K562 (cell line): Measurements from ENCODE around the gene IGF2R. TPM values are rescaled to one million over a fixed set of nuclear protein-coding genes. Genes with fewer than 3 reads are reported as not detected.

ENCODE experiments used
- ATAC-seq: fragments of 200-7000 bp; cut with Tn5 transposase; 3 replicates; pipeline ENCODE4 v1.9.1; 2020; ENCODE audit warnings: moderate library complexity
- BruUV-seq: library from RNA; stranded (reverse); fragments of 400-500 nt; replicated peaks from 2 replicates; lab custom pipeline; 2021; lab: Mats Ljungman, UMichigan
- CTCF ChIA-PET: fragments of 300-600 bp; formaldehyde crosslinking; extraction: SDS; loops from one replicate; lab custom pipeline; 2021; ENCODE audit warnings: low intra/inter-chr PET ratio; lab: Yijun Ruan, JAX
- POLR2A ChIA-PET: fragments of 300-600, 350-650 bp; sonication (Branson Sonifier 250); formaldehyde crosslinking; extraction: SDS; loops from one replicate; lab custom pipeline; 2021; ENCODE audit warnings: antibody characterized with exemption, inconsistent platforms; lab: Yijun Ruan, JAX
- DNase-seq, 4 experiments: peaks; one replicate each; pipeline versions ENCODE4 v3.0.0 to v3.0.0-alpha.2; 2011 to 2018; ENCODE audit warnings: low spot score in 3 of 4, mixed read lengths in 3 of 4; ENCODE audit errors: extremely low read depth in 1 of 4
- FAIRE-seq: peaks from 2 replicates; lab custom pipeline; 2011; peaks lifted over from hg19 to GRCh38; lab: Jason Lieb, UNC
- H2AFZ ChIP-seq: 2 replicates; pipeline ENCODE4 v1.6.0; 2011; ENCODE audit warnings: low read depth, low read length, control low read depth, inconsistent platforms
- H3K27ac ChIP-seq: fragments of 200-600 bp; 3 replicates; pipeline ENCODE4 v1.8.0; 2011; ENCODE audit warnings: low read depth, mild to moderate bottlenecking, control low read depth, inconsistent platforms, low read length, moderate library complexity, mixed read lengths; ENCODE audit errors: extremely low read depth
- H3K27me3 ChIP-seq, 2 experiments: fragments of 300-600 bp in 1 of 2; 2 replicates in 1 of 2; 3 replicates in 1 of 2; pipeline versions ENCODE4 v1.6.0 to v1.8.0; 2011; ENCODE audit warnings: inconsistent platforms in 2 of 2, low read length in 2 of 2, mild to moderate bottlenecking in 1 of 2, mixed read lengths in 1 of 2, moderate library complexity in 1 of 2; ENCODE audit not compliant: control insufficient read depth in 2 of 2, insufficient read depth in 2 of 2
- H3K36me3 ChIP-seq: fragments of 300-600 bp; 3 replicates; pipeline ENCODE4 v1.8.0; 2011; ENCODE audit warnings: mild to moderate bottlenecking, low read length, inconsistent platforms; ENCODE audit not compliant: control insufficient read depth, insufficient read depth
- H3K4me1 ChIP-seq, 2 experiments: fragments of 200-600 bp in 1 of 2; replicated peaks in 1 of 2; 2 replicates in 1 of 2; 3 replicates in 1 of 2; pipeline versions ENCODE4 v1.5.1 to v1.8.0; 2011; ENCODE audit warnings: inconsistent platforms in 2 of 2, low read length in 2 of 2, mild to moderate bottlenecking in 1 of 2, mixed read lengths in 1 of 2, moderate library complexity in 1 of 2; ENCODE audit not compliant: control insufficient read depth in 2 of 2, insufficient read depth in 2 of 2
- H3K4me2 ChIP-seq: 2 replicates; pipeline ENCODE4 v1.6.1; 2011; ENCODE audit warnings: low read length, control low read depth, inconsistent platforms, mixed read lengths; ENCODE audit not compliant: insufficient read depth
- H3K4me3 ChIP-seq: fragments of 200-600 bp; sonication (generic), shearing (Covaris generic); 2 replicates; pipeline ENCODE4 v1.5.1; 2016; ENCODE audit warnings: control low read depth, inconsistent platforms
- H3K79me2 ChIP-seq: fragments of 200-600 bp; 3 replicates; pipeline ENCODE4 v1.8.0; 2011; ENCODE audit warnings: low read length, inconsistent platforms; ENCODE audit not compliant: control insufficient read depth, insufficient read depth
- H3K9ac ChIP-seq, 2 experiments: 2 replicates each; pipeline versions ENCODE4 v1.6.0 to v1.6.1; 2011; ENCODE audit warnings: low read depth in 2 of 2, low read length in 2 of 2, control low read depth in 1 of 2, inconsistent platforms in 1 of 2, mild to moderate bottlenecking in 1 of 2, mixed read lengths in 1 of 2; ENCODE audit not compliant: insufficient read depth in 1 of 2
- H3K9me1 ChIP-seq: one replicate; pipeline ENCODE4 v1.6.0; 2011; ENCODE audit warnings: inconsistent platforms, mild to moderate bottlenecking, low read length, moderate library complexity; ENCODE audit not compliant: control insufficient read depth, insufficient read depth
- H3K9me3 ChIP-seq: replicated peaks from 2 replicates; pipeline ENCODE4 v1.5.1; 2011; ENCODE audit warnings: low read depth, low read length, inconsistent platforms; ENCODE audit not compliant: control insufficient read depth, insufficient read depth
- H4K20me1 ChIP-seq: replicated peaks from 2 replicates; pipeline ENCODE4 v1.6.1; 2011; ENCODE audit warnings: low read length, inconsistent platforms, mixed read lengths; ENCODE audit not compliant: control insufficient read depth, insufficient read depth
- ARID3A ChIP-seq: IDR thresholded peaks from 2 replicates; pipeline ENCODE4 v1.6.1; 2012; ENCODE audit warnings: low read depth, low read length, improper control_type of control experiment, borderline replicate concordance
- BACH1 ChIP-seq: fragments of 200-800 bp; sonication (Bioruptor generic); IDR thresholded peaks from 2 replicates; pipeline ENCODE4 v1.6.1; 2016; ENCODE audit warnings: missing genetic modification characterization, missing compliant biosample characterization
- BRCA1 ChIP-seq, 2 experiments: fragments of 450-650 bp in 1 of 2; sonication (generic) in 1 of 2; formaldehyde crosslinking in 1 of 2; IDR thresholded peaks; 2 replicates each; pipeline versions ENCODE4 v1.5.0 to v1.6.1; 2017 to 2020; ENCODE audit warnings: mild to moderate bottlenecking in 1 of 2, missing genetic modification reagents in 1 of 2
- DACH1 ChIP-seq: fragments of 450-650 bp; IDR thresholded peaks from 2 replicates; pipeline ENCODE4 v1.6.1; 2018; ENCODE audit not compliant: partially characterized antibody
- FOXA1 ChIP-seq: fragments of 450-650 bp; IDR thresholded peaks from 2 replicates; pipeline ENCODE4 v1.6.1; 2016; ENCODE audit warnings: mild to moderate bottlenecking, borderline replicate concordance
- FOXA3 ChIP-seq, 2 experiments: fragments of 450-650 bp in 1 of 2; sonication (generic) in 1 of 2; formaldehyde crosslinking; IDR thresholded peaks in 1 of 2; conservative IDR thresholded peaks in 1 of 2; 2 replicates each; pipeline versions ENCODE4 v1.4.0 to v1.8.0; 2020 to 2022; ENCODE audit warnings: mild to moderate bottlenecking in 2 of 2, missing genetic modification reagents in 1 of 2
- L3MBTL2 ChIP-seq: fragments of 450-650 bp; IDR thresholded peaks from 2 replicates; pipeline ENCODE4 v1.6.1; 2016; ENCODE audit warnings: mild to moderate bottlenecking, moderate library complexity
- NBN ChIP-seq: fragments of 450-650 bp; IDR thresholded peaks from 2 replicates; pipeline ENCODE4 v1.6.1; 2016; ENCODE audit warnings: low read depth, mild to moderate bottlenecking
- PHF21A ChIP-seq: fragments of 450-650 bp; IDR thresholded peaks from 2 replicates; pipeline ENCODE4 v1.6.1; 2017; ENCODE audit warnings: low read depth, borderline replicate concordance
- POLR2A ChIP-seq: fragments of 450-650 bp; conservative IDR thresholded peaks from 2 replicates; pipeline ENCODE4 v1.6.1; 2016
- PTRF ChIP-seq: fragments of 450-650 bp; IDR thresholded peaks from 2 replicates; pipeline ENCODE4 v1.6.1; 2016; ENCODE audit warnings: mild to moderate bottlenecking, missing genetic modification characterization, missing compliant biosample characterization
- SLC30A9 ChIP-seq: fragments of 250-450 bp; sonication (Bioruptor Pico); IDR thresholded peaks from 2 replicates; pipeline ENCODE4 v1.8.0; 2022; ENCODE audit warnings: mild to moderate bottlenecking, moderate library complexity
- SUPT5H ChIP-seq: fragments of 450-650 bp; IDR thresholded peaks from 2 replicates; pipeline ENCODE4 v1.6.1; 2016
- USF2 ChIP-seq: sonication (generic); formaldehyde crosslinking; IDR thresholded peaks from 2 replicates; pipeline ENCODE4 v1.5.0; 2020; ENCODE audit warnings: missing genetic modification reagents
- ZC3H8 ChIP-seq: fragments of 450-650 bp; IDR thresholded peaks from 2 replicates; pipeline ENCODE4 v1.6.1; 2017
- ZNF174 ChIP-seq: fragments of 250-450 bp; sonication (Bioruptor Pico); IDR thresholded peaks from 2 replicates; pipeline ENCODE4 v1.4.0; 2020; ENCODE audit warnings: mild to moderate bottlenecking
- ZNF311 ChIP-seq: fragments of 250-450 bp; sonication (Bioruptor Pico); IDR thresholded peaks from 2 replicates; pipeline ENCODE4 v1.4.0; 2020; ENCODE audit warnings: mild to moderate bottlenecking, moderate library complexity
- ZNF398 ChIP-seq: fragments of 250-450 bp; sonication (Bioruptor Pico); IDR thresholded peaks from 2 replicates; pipeline ENCODE4 v1.8.0; 2021; ENCODE audit warnings: moderate library complexity, mild to moderate bottlenecking, inconsistent platforms
- ZNF449 ChIP-seq: fragments of 250-450 bp; sonication (Bioruptor Pico); IDR thresholded peaks from 2 replicates; pipeline ENCODE4 v1.8.0; 2022; ENCODE audit warnings: moderate library complexity, mild to moderate bottlenecking, inconsistent platforms
- WGBS: fragments of 100-300 bp; shearing (Covaris generic); methylation state at CpG from one replicate; pipeline ENCODE4 v1.1.6; 2016; ENCODE audit warnings: low coverage, mixed read lengths; ENCODE audit not compliant: insufficient coverage; ENCODE audit errors: missing lambda C conversion rate; 5-methylcytosine and 5-hydroxymethylcytosine counted together
- in situ Hi-C: fragments of 300-500 bp; cut with MboI; formaldehyde crosslinking; loops from 4 replicates; pipeline ENCODE4 v1.15.0; 2018; ENCODE audit warnings: inconsistent platforms, mixed read lengths
- intact Hi-C: fragments of 100-400 bp; cut with micrococcal nuclease; formaldehyde crosslinking; loops from 2 replicates; pipeline ENCODE4 v1.14.2; 2022
- polyA plus RNA-seq, 8 experiments: library from polyadenylated mRNA; depleted of rRNA in 4 of 8; stranded (reverse) in 5 of 8; unstranded in 3 of 8; fragments of >200 nt; fragmentation: Nextera tagmentation in 2 of 8; fragmentation: Illumina TruSeq in 1 of 8; extraction: Ambion mirVana in 2 of 8; extraction: Trizol in 1 of 8; gene quantifications; 2 replicates each; pipeline versions ENCODE4 v1.2.1 to v1.2.3, GENCODE V29; 2011 to 2014; ENCODE audit warnings: inconsistent platforms in 1 of 8, missing spikeins in 1 of 8
- total RNA-seq, 7 experiments: library from RNA; depleted of rRNA in 6 of 7; stranded (reverse); fragments of >200 nt in 6 of 7; fragmentation: Illumina TruSeq in 2 of 7; extraction: Trizol in 2 of 7; gene quantifications; 2 replicates each; pipeline versions ENCODE4 v1.2.1 to v1.2.3, GENCODE V29; 2011 to 2021; ENCODE audit warnings: low replicate concordance in 1 of 7

The IGF2R gene
- total and polyA plus RNA-seq, 9 of the 15 experiments (the other 6 are each of a cell fraction or from before 2014, with no cell fraction given): 3.5 to 92.3 (median 34.5) TPM

- 6% methylated on average over 7 of the region's 7 CpGs for WGBS
- no peak overlapping the region for H3K4me3 ChIP-seq
- peak; percentile 76 to 94 (median 82) for DNase-seq
- H3K79me2 ChIP-seq: peaks cover 100% of the 10 kb centered on the region
- H3K4me1 ChIP-seq: peaks cover 27 to 54% of the 10 kb centered on the region in 2 experiments
- CTCF ChIA-PET: no interaction called here
- ATAC-seq: peak; percentile 91
- peaks cover 30% of the 10 kb centered on the region for H3K36me3 ChIP-seq
- no TSS peak for BruUV-seq
- intact Hi-C loops (no loop called here), in situ Hi-C loops (no loop called here)
- H3K4me2 ChIP-seq: peak overlapping the region; percentile 80
- peaks cover 18% of the 10 kb centered on the region for H4K20me1 ChIP-seq
- POLR2A ChIA-PET: interaction anchor here (0.6 to 6.5 kb wide), 11 partner anchors 10 to 262 kb away, joined by 3 to 72 read pairs (median 5); partner anchors contain the start of genes IGF2R, MRPL18, TCP1 and WTAP
- peak; percentile 67 for FAIRE-seq
- no peaks in the 10 kb centered on the region for H3K9me1 ChIP-seq
- H3K27ac ChIP-seq: peak overlapping the region; percentile 97
- no peaks in the 10 kb centered on the region for H3K27me3 ChIP-seq
- peak overlapping the region; percentile 77 for H2AFZ ChIP-seq
- 0 out of 2 replicates have a peak, but pooled peaks cover 3% of the 10 kb centered on the region for H3K9me3 ChIP-seq
- peak overlapping the region; percentile 73 to 79 for H3K9ac ChIP-seq
- TF ChIP-seq ZNF174 (CRISPR knock-in tag) (no peak), SLC30A9 (CRISPR knock-in tag) (no peak), L3MBTL2 (peak; percentile 89), BACH1 (tag) (peak; percentile 98), FOXA3 (CRISPR knock-in tag; conservative IDR thresholded peaks at IDR 0.05 in 1 of 2, IDR thresholded peaks at IDR 0.05 in 1 of 2) (no peak), POLR2A (no peak; the same call in 1 of the 2 replicates), PHF21A (no peak), SUPT5H (no peak), FOXA1 (no peak), DACH1 (no peak), PTRF (no peak), ARID3A (no peak), USF2 (CRISPR knock-in tag) (peak; percentile 78), ZNF398 (CRISPR knock-in tag) (no peak), ZNF449 (CRISPR knock-in tag) (no peak), BRCA1 (IDR thresholded peaks at IDR 0.05) (no peak), BRCA1 (CRISPR knock-in tag; IDR thresholded peaks at IDR 0.05) (no peak), ZNF311 (CRISPR knock-in tag) (no peak), NBN (peak; percentile 47; the same call in 1 of the 2 replicates), ZC3H8 (no peak)
These were observed 20.1 kb downstream of the IGF2R start for GRCh38 chr6:159988983-159989454.
